Measurements from ENCODE around the gene ACOT8.
"Not testable (repeated sequence)": the region's sequence is repeated elsewhere in the genome, so short reads cannot be mapped to it uniquely, and the experiment has no call there.

ACOT8 gene

DNA sequence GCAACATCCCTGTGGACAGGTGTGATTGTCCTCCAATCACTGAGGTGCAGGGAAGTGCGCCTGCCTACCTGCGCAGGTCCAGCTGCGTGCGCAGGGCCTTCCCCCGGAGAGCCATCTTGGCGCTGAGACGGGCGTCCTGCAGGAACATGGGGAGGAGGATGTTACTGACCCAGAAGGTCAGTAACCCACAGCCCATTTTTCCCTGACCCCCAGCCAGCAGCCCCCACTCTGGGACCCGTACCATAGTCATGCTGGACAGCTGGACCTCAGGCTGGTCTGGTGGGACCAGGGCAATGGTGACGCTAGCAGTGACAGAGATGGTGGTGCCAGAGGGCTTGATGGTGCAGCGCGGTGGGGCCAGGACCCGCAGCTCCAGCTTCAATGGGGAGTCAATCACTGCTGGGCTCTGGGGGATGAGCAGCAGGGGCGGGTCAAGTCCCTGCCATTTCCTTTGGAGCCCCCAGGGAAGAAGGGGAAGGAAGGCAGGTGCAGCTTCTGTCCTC lies 45.1 kb upstream of the ACOT8 start:
- Histone ChIP-seq H3K27ac (replicated peaks) (no peak overlapping the region), H3K27me3 (ENCODE audit: insufficient read depth, poor library complexity, severe bottlenecking) (no peaks in the 10 kb centered on the region), H3K4me3 (replicated peaks; ENCODE audit: insufficient read depth, low read length) (no peak overlapping the region)
- no peak for DNase-seq (ENCODE audit: low read depth in 1 of 2, low spot score in 1 of 2)
- no peak for TF ChIP-seq GABPA (IDR thresholded peaks at IDR 0.05; ENCODE audit: low read depth)
- TF ChIP-seq, protein P1, sequence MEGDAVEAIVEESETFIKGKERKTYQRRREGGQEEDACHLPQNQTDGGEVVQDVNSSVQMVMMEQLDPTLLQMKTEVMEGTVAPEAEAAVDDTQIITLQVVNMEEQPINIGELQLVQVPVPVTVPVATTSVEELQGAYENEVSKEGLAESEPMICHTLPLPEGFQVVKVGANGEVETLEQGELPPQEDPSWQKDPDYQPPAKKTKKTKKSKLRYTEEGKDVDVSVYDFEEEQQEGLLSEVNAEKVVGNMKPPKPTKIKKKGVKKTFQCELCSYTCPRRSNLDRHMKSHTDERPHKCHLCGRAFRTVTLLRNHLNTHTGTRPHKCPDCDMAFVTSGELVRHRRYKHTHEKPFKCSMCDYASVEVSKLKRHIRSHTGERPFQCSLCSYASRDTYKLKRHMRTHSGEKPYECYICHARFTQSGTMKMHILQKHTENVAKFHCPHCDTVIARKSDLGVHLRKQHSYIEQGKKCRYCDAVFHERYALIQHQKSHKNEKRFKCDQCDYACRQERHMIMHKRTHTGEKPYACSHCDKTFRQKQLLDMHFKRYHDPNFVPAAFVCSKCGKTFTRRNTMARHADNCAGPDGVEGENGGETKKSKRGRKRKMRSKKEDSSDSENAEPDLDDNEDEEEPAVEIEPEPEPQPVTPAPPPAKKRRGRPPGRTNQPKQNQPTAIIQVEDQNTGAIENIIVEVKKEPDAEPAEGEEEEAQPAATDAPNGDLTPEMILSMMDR (IDR thresholded peaks at IDR 0.05; ENCODE audit: insufficient read depth, low read length): no peak
- no peak for TF ChIP-seq SPI1 (IDR thresholded peaks at IDR 0.05; ENCODE audit: borderline replicate concordance, low read depth)
- TF ChIP-seq POLR2AphosphoS5 (IDR thresholded peaks at IDR 0.05; ENCODE audit: low read depth): no peak; the same call in 1 of the 2 replicates
- TF ChIP-seq, protein P2, sequence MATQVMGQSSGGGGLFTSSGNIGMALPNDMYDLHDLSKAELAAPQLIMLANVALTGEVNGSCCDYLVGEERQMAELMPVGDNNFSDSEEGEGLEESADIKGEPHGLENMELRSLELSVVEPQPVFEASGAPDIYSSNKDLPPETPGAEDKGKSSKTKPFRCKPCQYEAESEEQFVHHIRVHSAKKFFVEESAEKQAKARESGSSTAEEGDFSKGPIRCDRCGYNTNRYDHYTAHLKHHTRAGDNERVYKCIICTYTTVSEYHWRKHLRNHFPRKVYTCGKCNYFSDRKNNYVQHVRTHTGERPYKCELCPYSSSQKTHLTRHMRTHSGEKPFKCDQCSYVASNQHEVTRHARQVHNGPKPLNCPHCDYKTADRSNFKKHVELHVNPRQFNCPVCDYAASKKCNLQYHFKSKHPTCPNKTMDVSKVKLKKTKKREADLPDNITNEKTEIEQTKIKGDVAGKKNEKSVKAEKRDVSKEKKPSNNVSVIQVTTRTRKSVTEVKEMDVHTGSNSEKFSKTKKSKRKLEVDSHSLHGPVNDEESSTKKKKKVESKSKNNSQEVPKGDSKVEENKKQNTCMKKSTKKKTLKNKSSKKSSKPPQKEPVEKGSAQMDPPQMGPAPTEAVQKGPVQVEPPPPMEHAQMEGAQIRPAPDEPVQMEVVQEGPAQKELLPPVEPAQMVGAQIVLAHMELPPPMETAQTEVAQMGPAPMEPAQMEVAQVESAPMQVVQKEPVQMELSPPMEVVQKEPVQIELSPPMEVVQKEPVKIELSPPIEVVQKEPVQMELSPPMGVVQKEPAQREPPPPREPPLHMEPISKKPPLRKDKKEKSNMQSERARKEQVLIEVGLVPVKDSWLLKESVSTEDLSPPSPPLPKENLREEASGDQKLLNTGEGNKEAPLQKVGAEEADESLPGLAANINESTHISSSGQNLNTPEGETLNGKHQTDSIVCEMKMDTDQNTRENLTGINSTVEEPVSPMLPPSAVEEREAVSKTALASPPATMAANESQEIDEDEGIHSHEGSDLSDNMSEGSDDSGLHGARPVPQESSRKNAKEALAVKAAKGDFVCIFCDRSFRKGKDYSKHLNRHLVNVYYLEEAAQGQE (IDR thresholded peaks at IDR 0.05; ENCODE audit: insufficient replicate concordance, low read depth): no peak

DNA sequence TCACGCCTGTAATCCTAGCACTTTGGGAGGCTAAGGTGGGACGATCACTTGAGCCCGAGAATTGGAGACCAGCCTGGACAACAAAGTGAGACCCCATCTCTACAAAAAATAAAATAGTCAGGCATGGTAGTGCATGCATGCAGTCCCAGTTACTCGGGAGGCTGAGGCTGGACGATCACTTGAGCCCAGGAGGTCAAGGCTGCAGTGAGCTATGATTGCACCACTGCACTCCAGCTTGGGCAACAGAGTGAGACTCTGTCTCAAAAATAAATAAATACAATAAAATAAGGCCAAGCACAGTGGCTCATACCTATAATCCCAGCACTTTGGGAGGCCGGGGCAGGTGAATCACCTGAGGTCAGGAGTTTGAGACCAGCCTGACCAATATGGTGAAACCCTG lies 44.1 kb upstream of the ACOT8 start:
- not testable (repeated sequence) for DNase-seq (ENCODE audit: low read depth in 1 of 2, low spot score in 1 of 2); H3K27me3 ChIP-seq (ENCODE audit: insufficient read depth, poor library complexity, severe bottlenecking); H3K27ac ChIP-seq (replicated peaks); H3K4me3 ChIP-seq (replicated peaks; ENCODE audit: insufficient read depth, low read length)

DNA sequence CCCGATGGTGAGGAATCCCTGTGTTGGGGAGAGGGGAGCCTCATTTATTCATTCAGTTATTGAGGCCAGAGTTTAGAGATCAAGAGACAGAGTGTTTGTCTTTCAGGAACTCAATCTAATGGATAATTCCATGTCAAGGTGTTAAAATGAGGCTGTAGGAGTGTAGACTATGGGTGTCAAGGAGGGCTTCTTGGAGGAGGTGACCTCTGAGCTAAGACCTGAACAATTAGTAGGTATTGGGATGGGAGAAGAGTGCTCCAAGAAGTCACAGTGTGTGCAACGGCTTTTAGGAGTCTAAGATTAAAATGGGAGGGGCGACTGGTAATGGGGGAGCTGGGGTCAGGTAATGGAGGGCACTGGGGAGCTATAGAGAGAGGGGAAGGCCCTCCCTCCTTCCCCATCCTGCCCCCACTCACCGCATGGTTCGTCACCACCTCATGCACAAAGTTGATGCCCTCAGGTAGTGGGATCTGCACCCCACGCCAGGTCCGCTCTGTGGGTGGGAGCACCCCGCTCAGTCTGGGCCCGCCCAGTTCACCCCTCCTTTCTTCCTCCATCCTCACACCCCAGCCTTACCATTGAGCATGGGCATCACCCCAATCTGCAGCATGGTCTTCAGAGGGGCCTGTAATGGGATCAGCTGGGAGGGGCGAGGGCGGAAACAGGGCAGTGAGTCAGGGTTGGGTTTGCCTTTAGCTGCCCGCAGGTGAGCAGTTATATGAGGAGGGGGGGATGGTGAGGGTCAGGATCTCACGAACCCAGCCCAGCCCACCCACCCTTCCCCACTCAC lies 42.0 kb upstream of the ACOT8 start:
- no peak overlapping the region for H3K27ac ChIP-seq (replicated peaks)
- H3K4me3 ChIP-seq (replicated peaks; ENCODE audit: insufficient read depth, low read length): no peak overlapping the region
- no peak for DNase-seq (ENCODE audit: low read depth in 1 of 2, low spot score in 1 of 2)
- no peaks in the 10 kb centered on the region for H3K27me3 ChIP-seq (ENCODE audit: insufficient read depth, poor library complexity, severe bottlenecking)
- TF ChIP-seq SPI1 (IDR thresholded peaks at IDR 0.05; ENCODE audit: borderline replicate concordance, low read depth) (no peak), GABPA (IDR thresholded peaks at IDR 0.05; ENCODE audit: low read depth) (no peak), POLR2AphosphoS5 (IDR thresholded peaks at IDR 0.05; ENCODE audit: low read depth) (no peak)
- TF ChIP-seq, protein P1 (IDR thresholded peaks at IDR 0.05; ENCODE audit: insufficient read depth, low read length): no peak
- TF ChIP-seq, protein P2 (IDR thresholded peaks at IDR 0.05; ENCODE audit: insufficient replicate concordance, low read depth): no peak

DNA sequence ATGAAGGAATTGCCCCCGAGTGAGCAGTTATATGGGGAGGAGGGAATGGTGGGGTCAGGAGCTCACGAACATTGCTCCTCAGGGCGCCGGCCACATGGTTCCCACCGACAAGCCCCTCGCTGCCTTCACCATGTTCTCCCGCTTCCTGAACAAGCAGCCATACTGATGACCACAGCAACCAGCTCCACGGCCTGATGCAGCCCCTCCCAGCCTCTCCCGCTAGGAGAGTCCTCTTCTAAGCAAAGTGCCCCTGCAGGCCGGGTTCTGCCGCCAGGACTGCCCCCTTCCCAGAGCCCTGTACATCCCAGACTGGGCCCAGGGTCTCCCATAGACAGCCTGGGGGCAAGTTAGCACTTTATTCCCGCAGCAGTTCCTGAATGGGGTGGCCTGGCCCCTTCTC lies 41.1 kb upstream of the ACOT8 start:
- Histone ChIP-seq H3K27me3 (ENCODE audit: insufficient read depth, poor library complexity, severe bottlenecking) (no peaks in the 10 kb centered on the region), H3K27ac (replicated peaks) (no peak overlapping the region), H3K4me3 (replicated peaks; ENCODE audit: insufficient read depth, low read length) (no peak overlapping the region)
- no peak for DNase-seq (ENCODE audit: low read depth in 1 of 2, low spot score in 1 of 2)
- TF ChIP-seq SPI1 (IDR thresholded peaks at IDR 0.05; ENCODE audit: borderline replicate concordance, low read depth) (no peak), GABPA (IDR thresholded peaks at IDR 0.05; ENCODE audit: low read depth) (no peak), POLR2AphosphoS5 (IDR thresholded peaks at IDR 0.05; ENCODE audit: low read depth) (no peak)
- TF ChIP-seq, protein P2 (IDR thresholded peaks at IDR 0.05; ENCODE audit: insufficient replicate concordance, low read depth): no peak
- TF ChIP-seq, protein P1 (IDR thresholded peaks at IDR 0.05; ENCODE audit: insufficient read depth, low read length): no peak

Data from HL-60 (cell line).